Mammary epithelial cell (primary cell): ENCODE measurements around the gene SF3B4.

Experiments used
- EZH2 ChIP-seq: IDR thresholded peaks from 2 replicates; pipeline ENCODE4 v1.6.1; 2012; ENCODE audit warnings: low read length, inconsistent platforms, borderline replicate concordance
- TF ChIP-seq, protein P1 (sequence below), 2 donors: IDR thresholded peaks in 1 of 2; conservative IDR thresholded peaks in 1 of 2; 2 replicates each; pipeline ENCODE4 v1.5.1; 2011 to 2012; ENCODE audit warnings: inconsistent platforms in 2 of 2, low read length in 2 of 2, mild to moderate bottlenecking in 2 of 2, control low read depth in 1 of 2, low read depth in 1 of 2; ENCODE audit not compliant: insufficient read depth in 1 of 2; ENCODE audit errors: extremely low read depth in 1 of 2

DNA sequence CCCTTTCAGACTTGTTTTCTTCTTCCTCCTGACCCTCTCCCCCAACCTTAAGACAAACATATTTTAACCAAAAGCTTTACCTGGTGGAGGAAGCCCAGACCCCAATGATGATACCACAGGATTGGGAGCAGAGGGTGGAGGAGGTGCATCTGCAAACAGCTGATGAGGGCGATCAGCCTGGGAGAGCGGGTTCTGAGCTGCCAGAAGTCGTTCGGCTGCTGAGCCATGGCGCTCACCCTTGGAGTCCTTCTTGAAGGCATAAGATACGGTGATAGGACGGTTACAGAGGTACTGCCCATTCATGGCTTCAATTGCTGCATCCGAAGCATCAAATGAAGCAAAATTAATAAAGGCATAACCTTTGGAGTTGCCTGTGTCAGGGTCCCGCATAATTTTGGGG, 1.3 kb downstream of the SF3B4 start:
- TF ChIP-seq, protein P1, sequence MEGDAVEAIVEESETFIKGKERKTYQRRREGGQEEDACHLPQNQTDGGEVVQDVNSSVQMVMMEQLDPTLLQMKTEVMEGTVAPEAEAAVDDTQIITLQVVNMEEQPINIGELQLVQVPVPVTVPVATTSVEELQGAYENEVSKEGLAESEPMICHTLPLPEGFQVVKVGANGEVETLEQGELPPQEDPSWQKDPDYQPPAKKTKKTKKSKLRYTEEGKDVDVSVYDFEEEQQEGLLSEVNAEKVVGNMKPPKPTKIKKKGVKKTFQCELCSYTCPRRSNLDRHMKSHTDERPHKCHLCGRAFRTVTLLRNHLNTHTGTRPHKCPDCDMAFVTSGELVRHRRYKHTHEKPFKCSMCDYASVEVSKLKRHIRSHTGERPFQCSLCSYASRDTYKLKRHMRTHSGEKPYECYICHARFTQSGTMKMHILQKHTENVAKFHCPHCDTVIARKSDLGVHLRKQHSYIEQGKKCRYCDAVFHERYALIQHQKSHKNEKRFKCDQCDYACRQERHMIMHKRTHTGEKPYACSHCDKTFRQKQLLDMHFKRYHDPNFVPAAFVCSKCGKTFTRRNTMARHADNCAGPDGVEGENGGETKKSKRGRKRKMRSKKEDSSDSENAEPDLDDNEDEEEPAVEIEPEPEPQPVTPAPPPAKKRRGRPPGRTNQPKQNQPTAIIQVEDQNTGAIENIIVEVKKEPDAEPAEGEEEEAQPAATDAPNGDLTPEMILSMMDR (conservative IDR thresholded peaks at IDR 0.05 in 1 of 2, IDR thresholded peaks at IDR 0.05 in 1 of 2; ENCODE audit: extremely low read depth in 1 of 2, insufficient read depth in 1 of 2, low read depth in 1 of 2, low read length in 2 of 2) = no peak
- no peak for TF ChIP-seq EZH2
